ENCODE measurements around the gene KRTAP4-9. TPM values are rescaled to one million over a fixed set of nuclear protein-coding genes. Genes with fewer than 3 reads are reported as not detected.

Gene KRTAP4-9
- not detected in 2 replicates for total RNA-seq

DNA sequence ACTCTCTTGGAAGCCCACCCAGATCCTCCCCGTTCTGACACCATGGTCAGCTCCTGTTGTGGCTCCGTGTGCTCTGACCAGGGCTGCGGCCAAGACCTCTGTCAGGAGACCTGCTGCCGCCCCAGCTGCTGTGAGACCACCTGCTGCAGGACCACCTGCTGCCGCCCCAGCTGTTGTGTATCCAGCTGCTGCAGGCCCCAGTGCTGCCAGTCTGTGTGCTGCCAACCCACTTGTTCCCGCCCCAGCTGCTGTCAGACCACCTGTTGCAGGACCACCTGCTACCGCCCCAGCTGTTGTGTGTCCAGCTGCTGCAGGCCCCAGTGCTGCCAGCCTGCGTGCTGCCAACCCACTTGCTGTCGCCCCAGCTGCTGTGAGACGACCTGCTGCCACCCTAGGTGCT lies at the start of gene KRTAP4-9:
KRTAP4-9 (plus strand) TSS at position 43 of the 400 bp plus-strand sequence; CDS start at position 43, 0 bp downstream.

DNA sequence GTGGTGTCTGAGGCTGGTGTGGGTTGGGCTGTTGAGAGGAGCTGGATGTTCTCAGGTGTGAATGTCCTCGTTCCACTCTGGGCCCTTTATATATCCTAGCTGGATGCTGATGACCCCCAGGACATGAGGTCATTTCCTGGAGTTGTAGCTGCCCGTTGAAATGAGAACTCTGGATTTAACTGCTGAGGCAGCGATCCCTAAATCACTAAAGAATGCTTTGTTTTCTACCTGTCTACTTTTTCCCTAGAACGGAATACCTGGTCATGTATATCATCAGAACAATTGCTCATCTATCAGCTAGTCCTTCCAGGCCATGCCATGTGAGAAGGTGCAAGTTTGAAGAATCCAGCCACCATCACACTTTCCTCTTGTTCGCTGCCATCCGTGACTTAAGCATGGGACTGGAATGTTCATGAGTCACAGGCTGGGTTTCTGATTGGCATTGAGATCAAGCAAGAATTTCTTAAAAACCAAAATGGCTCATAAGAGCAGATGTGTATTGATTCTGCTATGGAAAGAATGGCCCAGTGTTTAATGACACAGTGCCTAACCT lies 45.1 kb upstream of the KRTAP4-9 start, which contains the start of gene KRTAP2-3:
KRTAP2-3 (minus strand) TSS at position 63 of the 553 bp plus-strand sequence. CDS start 64 bp downstream, outside the sequence.

DNA sequence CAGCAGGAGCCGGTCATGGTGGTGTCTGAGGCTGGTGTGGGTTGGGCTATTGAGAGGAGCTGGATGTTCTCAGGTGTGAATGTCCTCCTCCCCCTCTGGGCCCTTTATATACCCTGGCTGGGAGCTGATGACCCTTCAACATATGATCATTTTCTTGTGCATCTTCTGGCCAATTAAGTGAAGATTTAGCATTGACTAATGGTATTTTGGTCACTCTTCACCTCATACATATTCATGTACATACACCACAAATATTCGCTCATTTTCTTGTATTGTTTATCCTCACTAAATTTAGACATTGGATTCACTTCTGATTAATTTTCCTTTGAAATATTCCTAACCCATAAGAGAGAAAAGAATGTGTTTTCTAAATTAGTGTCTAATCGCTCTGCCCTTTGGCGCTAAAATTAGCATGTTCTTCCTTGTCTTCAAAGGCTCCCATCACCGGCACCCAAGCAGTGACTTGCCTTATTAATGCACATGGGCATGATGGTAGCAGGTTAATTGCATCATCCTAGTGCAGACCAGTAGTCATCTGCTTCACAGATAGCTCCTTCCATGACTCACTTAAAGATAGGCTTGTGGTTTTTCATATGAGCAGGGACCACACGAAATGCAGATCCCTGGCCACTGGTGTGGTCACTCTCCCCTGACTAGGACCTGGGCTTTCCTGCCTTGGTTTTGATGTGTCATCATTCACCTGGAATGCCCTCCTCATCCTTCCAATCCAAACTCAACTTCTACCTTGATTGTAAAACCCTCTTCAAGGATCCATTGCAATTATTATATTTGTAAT lies 39.2 kb upstream of the KRTAP4-9 start, which contains the start of gene KRTAP2-4:
KRTAP2-4 (minus strand) TSS at position 51 of the 796 bp plus-strand sequence; CDS start at position 17, 34 bp downstream.

DNA sequence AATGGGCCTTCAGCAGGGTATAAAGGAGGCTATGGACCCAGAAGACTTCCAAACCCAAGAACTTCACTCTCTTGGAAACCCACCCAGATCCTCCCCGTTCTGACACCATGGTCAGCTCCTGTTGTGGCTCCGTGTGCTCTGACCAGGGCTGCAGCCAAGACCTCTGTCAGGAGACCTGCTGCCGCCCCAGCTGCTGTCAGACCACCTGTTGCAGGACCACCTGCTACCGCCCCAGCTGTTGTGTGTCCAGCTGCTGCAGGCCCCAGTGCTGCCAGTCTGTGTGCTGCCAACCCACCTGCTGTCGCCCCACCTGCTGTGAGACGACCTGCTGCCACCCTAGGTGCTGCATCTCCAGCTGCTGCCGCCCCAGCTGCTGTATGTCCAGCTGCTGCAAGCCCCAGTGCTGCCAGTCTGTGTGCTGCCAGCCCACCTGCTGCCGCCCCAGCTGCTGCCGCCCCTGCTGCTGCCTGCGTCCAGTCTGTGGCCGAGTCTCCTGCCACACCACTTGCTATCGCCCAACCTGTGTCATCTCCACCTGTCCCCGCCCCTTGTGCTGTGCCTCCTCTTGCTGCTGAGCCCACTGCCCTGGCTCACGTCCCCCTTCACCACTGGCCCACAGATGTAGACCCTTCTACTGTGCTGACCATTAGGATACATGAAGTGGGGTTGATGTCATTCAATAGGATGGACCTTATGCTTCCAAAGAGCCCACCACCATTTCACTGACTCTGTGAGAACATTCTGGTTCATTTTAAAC lies 20.9 kb upstream of the KRTAP4-9 start, which contains the start of gene KRTAP4-7:
KRTAP4-7 (plus strand) TSS at position 51 of the 757 bp plus-strand sequence; CDS start at position 108, 57 bp downstream.

DNA sequence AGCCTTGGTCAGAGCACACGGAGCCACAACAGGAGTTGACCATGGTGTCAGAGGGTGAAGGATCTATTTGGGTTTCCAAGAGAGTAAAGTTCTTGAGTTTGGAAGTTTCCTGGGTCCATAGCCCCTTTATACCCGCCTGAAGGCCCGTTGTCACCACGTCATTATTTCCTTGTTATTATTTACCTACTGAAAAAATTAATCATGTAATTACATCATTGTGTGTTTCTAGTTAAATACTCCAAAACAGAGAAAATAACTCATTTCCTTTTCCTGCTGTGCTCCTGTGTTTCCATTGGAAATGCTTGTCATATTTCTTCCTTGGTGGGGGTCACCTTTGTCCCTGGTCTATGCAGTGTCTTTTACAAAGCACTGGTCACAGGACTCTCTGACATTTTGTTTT lies 7.1 kb upstream of the KRTAP4-9 start, which contains the start of gene KRTAP4-8:
KRTAP4-8 (minus strand) TSS at position 101 of the 400 bp plus-strand sequence; CDS start at position 43, 58 bp downstream.

DNA sequence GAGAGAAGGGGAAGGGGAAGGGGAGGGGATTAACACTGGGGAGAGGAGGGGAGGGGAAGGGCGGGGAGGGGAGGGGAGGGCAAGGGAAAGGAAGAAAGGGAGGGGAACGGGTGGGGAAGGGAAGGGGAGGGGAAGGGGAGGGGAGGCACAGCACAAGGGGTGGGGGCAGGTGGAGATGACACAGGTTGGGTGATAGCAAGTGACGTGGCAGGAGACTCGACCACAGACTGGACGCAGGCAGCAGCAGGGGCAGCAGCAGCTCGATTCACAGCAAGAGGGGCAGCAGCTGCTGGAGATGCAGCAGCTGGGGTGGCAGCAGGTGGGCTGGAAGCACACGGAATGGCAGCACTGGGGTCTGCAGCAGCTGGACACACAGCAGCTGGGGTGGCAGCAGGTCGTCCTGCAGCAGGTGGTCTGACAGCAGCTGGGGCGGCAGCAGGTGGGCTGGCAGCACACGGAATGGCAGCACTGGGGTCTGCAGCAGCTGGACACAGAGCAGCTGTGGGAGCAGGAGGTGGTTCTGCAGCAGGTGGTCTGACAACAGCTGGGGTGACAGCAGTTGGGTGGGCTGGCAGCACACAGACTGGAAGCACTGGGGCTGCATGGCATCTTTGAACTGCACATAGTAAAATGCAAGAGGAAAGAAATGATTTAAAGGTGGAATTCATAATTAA lies 3.5 kb upstream of the KRTAP4-9 start, which contains the start of gene KRTAP4-16:
KRTAP4-16 (minus strand) TSS at position 624 of the 674 bp plus-strand sequence; CDS start at position 624, 0 bp downstream.

DNA sequence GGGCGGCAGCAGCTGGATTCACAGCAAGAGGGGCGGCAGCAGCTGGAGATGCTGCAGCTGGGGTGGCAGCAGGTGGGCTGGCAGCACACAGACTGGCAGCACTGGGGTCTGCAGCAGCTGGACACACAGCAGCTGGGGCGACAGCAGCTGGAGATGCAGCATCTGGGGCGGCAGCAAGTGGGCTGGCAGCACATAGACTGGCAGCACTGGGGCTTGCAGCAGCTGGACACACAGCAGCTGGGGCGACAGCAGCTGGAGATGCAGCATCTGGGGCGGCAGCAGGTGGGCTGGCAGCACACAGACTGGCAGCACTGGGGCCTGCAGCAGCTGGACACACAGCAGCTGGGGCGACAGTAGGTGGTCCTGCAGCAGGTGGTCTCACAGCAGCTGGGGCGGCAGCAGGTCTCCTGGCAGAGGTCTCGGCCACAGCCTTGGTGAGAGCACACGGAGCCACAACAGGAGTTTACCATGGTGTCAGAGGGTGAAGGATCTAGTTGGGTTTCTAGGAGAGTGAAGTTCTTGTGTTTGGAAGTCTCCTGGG lies 12.7 kb downstream of the KRTAP4-9 start, which contains the start of gene KRTAP4-11:
KRTAP4-11 (minus strand) TSS at position 528 of the 541 bp plus-strand sequence; CDS start at position 470, 58 bp downstream.

DNA sequence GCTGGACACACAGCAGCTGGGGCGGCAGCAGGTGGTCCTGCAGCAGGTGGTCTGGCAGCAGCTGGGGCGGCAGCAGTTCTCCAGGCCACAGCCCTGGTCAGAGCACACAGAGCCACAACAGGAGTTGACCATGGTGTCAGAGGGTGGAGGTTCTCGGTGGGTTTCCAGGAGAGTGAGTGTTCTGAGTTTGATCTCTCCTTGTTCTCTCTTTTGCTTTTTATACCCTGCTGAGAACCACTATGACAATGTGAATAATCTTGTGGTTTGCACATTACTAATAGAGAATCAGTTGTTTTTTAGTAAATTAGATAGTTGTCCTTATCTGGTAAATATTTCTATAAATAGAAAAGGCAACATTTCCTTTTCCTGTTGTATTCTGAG lies 18.8 kb downstream of the KRTAP4-9 start, which contains the start of gene KRTAP4-12:
KRTAP4-12 (minus strand) TSS at position 192 of the 381 bp plus-strand sequence; CDS start at position 132, 60 bp downstream.

DNA sequence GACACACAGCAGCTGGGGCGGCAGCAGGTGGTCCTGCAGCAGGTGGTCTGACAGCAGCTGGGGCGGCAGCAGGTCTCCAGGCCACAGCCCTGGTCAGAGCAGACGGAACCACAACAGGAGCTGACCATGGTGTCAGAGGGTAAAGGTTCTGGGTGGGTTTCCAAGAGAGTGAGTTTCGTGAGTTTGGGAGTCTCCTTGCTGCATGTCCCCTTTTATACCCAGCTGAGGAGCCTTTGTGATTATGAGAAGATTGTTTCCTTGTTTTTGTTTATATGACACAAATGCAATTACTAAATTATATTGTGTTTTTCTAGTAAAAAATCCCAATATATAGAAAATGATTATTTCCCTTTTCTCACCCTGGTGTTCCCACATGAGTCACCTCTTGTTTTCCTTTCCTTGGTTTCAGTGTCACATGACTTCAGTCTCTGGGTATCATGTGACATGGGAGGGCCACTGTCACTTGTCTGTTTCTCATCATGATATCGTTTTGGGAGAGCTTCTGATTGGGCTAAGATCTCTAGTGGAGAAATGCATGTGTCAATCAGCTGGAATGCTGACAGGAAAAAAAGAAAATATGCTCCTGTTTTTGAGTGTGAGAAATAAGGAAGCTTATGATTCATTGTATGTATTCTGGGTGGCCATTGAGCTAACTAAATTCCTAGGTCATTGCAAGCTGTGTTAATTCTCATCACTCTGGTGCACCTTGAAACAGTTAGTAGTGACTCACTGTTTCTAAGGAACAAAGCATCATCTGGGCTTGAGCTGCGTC lies 35.4 kb downstream of the KRTAP4-9 start, which contains the start of gene KRTAP4-6:
KRTAP4-6 (minus strand) TSS at position 185 of the 772 bp plus-strand sequence; CDS start at position 128, 57 bp downstream.

DNA sequence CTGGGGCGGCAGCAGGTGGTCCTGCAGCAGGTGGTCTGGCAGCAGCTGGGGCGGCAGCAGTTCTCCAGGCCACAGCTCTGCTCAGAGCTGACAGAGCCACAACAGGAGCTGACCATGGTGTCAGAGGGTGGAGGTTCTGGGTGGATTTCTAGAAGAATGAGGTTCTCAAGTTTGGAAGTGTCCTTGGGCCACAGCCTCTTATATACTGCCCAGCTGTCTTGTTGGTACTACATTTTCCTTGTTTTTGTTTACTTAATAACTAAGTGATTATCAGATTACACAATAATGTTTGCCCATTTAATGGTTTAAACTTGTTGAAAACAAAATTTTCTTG lies 44.4 kb downstream of the KRTAP4-9 start, which contains the start of gene KRTAP4-5:
KRTAP4-5 (minus strand) TSS at position 174 of the 334 bp plus-strand sequence; CDS start at position 116, 58 bp downstream.

Other genes with a start within 250 kb of the KRTAP4-9 start
- gene KRT12, start 238.2 kb upstream of the KRTAP4-9 start, total RNA-seq: not detected in 2 replicates
- gene KRT20, start 220.1 kb upstream of the KRTAP4-9 start, total RNA-seq: not detected in 2 replicates
- gene KRT23, start 167.7 kb upstream of the KRTAP4-9 start, total RNA-seq: under 0.01 TPM in 1 of 2 replicates, not detected in the other
- not detected in 2 replicates for gene KRT39, start 138.4 kb upstream of the KRTAP4-9 start, total RNA-seq
- not detected in 2 replicates for gene KRT40, start 121.1 kb upstream of the KRTAP4-9 start, total RNA-seq
- not detected in 2 replicates for gene KRTAP3-3, start 111.2 kb upstream of the KRTAP4-9 start, total RNA-seq
- not detected in 2 replicates for gene KRTAP3-2, start 105.5 kb upstream of the KRTAP4-9 start, total RNA-seq
- not detected in 2 replicates for gene KRTAP3-1, start 96.3 kb upstream of the KRTAP4-9 start, total RNA-seq
- 0.50 and 0.59 TPM in 2 replicates for gene KRTAP1-5, start 78.2 kb upstream of the KRTAP4-9 start, total RNA-seq
- gene KRTAP1-4, start 75.2 kb upstream of the KRTAP4-9 start, total RNA-seq: not detected in 2 replicates
- not detected in 2 replicates for gene KRTAP1-3, start 70.5 kb upstream of the KRTAP4-9 start, total RNA-seq
- not detected in 2 replicates for gene KRTAP1-1, start 63.9 kb upstream of the KRTAP4-9 start, total RNA-seq
- gene KRTAP2-1, start 58.1 kb upstream of the KRTAP4-9 start, total RNA-seq: not detected in 2 replicates
- gene KRTAP2-2, start 50.2 kb upstream of the KRTAP4-9 start, total RNA-seq: not detected in 2 replicates
- not detected in 2 replicates for gene KRTAP2-3, start 45.3 kb upstream of the KRTAP4-9 start, total RNA-seq
- gene KRTAP2-4, start 39.5 kb upstream of the KRTAP4-9 start, total RNA-seq: not detected in 2 replicates
- gene KRTAP4-7, start 21.2 kb upstream of the KRTAP4-9 start, total RNA-seq: not detected in 2 replicates
- not detected in 2 replicates for gene KRTAP4-8, start 7.2 kb upstream of the KRTAP4-9 start, total RNA-seq
- not detected in 2 replicates for gene KRTAP4-16, start 3.2 kb upstream of the KRTAP4-9 start, total RNA-seq
- gene KRTAP4-11, start 13.0 kb downstream of the KRTAP4-9 start, total RNA-seq: not detected in 2 replicates
- not detected in 2 replicates for gene KRTAP4-12, start 18.8 kb downstream of the KRTAP4-9 start, total RNA-seq
- not detected in 2 replicates for gene KRTAP4-6, start 35.2 kb downstream of the KRTAP4-9 start, total RNA-seq
- not detected in 2 replicates for gene KRTAP4-5, start 44.4 kb downstream of the KRTAP4-9 start, total RNA-seq
- not detected in 2 replicates for gene KRTAP4-4, start 55.4 kb downstream of the KRTAP4-9 start, total RNA-seq
- not detected in 2 replicates for gene KRTAP4-3, start 62.8 kb downstream of the KRTAP4-9 start, total RNA-seq
- not detected in 2 replicates for gene KRTAP4-2, start 72.8 kb downstream of the KRTAP4-9 start, total RNA-seq
- gene KRTAP4-1, start 79.5 kb downstream of the KRTAP4-9 start, total RNA-seq: not detected in 2 replicates
- gene KRTAP9-1, start 84.5 kb downstream of the KRTAP4-9 start, total RNA-seq: not detected in 2 replicates
- not detected in 2 replicates for gene KRTAP9-2, start 121.3 kb downstream of the KRTAP4-9 start, total RNA-seq
- not detected in 2 replicates for gene KRTAP9-3, start 127.1 kb downstream of the KRTAP4-9 start, total RNA-seq
- not detected in 2 replicates for gene KRTAP9-8, start 132.6 kb downstream of the KRTAP4-9 start, total RNA-seq
- not detected in 2 replicates for gene KRTAP9-4, start 144.3 kb downstream of the KRTAP4-9 start, total RNA-seq
- gene KRTAP9-9, start 150.0 kb downstream of the KRTAP4-9 start, total RNA-seq: not detected in 2 replicates
- not detected in 2 replicates for gene KRTAP9-6, start 160.0 kb downstream of the KRTAP4-9 start, total RNA-seq
- not detected in 2 replicates for gene KRTAP9-7, start 170.3 kb downstream of the KRTAP4-9 start, total RNA-seq
- not detected in 2 replicates for gene KRTAP29-1, start 197.5 kb downstream of the KRTAP4-9 start, total RNA-seq
- gene KRTAP16-1, start 203.9 kb downstream of the KRTAP4-9 start, total RNA-seq: not detected in 2 replicates
- gene KRTAP17-1, start 210.3 kb downstream of the KRTAP4-9 start, total RNA-seq: not detected in 2 replicates
- gene KRT33A, start 245.4 kb downstream of the KRTAP4-9 start, total RNA-seq: not detected in 2 replicates